Astrocyte of the hippocampus (primary cell): ENCODE results near the gene RBP3.

ENCODE experiments used
- DNase-seq: peaks from one replicate; pipeline ENCODE4 v3.0.0; 2011; ENCODE audit warnings: low read depth, low spot score

The RBP3 gene

GRCh38 chr10:47318706-47319105 lies 29.5 kb upstream of the RBP3 start:
- DNase-seq, result no peak

- DNase-seq, result no peak
Observed at GRCh38 chr10:47319784-47320183, 28.4 kb upstream of the RBP3 start.

GRCh38 chr10:47320812-47321211 lies 27.4 kb upstream of the RBP3 start:
- DNase-seq, result no peak

- no peak for DNase-seq
Observed at GRCh38 chr10:47321521-47322195, 26.5 kb upstream of the RBP3 start.

GRCh38 chr10:47322300-47323061 lies 25.7 kb upstream of the RBP3 start, which contains the start of gene GDF2:
GDF2 (plus strand) TSS chr10:47322454; CDS start chr10:47322669, 215 bp downstream.
- DNase-seq, result no peak

GRCh38 chr10:47323087-47323486 lies 25.1 kb upstream of the RBP3 start:
- DNase-seq, result no peak

GRCh38 chr10:47323636-47324296 lies 24.4 kb upstream of the RBP3 start:
- DNase-seq, result no peak

GRCh38 chr10:47325303-47326291 lies 22.6 kb upstream of the RBP3 start:
- DNase-seq, result no peak

GRCh38 chr10:47326306-47326926 lies 21.7 kb upstream of the RBP3 start:
- DNase-seq, result no peak

- no peak for DNase-seq
Observed at GRCh38 chr10:47326927-47327330, 21.2 kb upstream of the RBP3 start.

- DNase-seq, result no peak
Observed at GRCh38 chr10:47329855-47330254, 18.3 kb upstream of the RBP3 start.

- no peak for DNase-seq
Observed at GRCh38 chr10:47330366-47330765, 17.8 kb upstream of the RBP3 start.

- no peak for DNase-seq
Observed at GRCh38 chr10:47330804-47331203, 17.4 kb upstream of the RBP3 start.

- DNase-seq, result no peak
Observed at GRCh38 chr10:47331491-47331890, 16.7 kb upstream of the RBP3 start.

- DNase-seq, result no peak
Observed at GRCh38 chr10:47331954-47332353, 16.2 kb upstream of the RBP3 start.

GRCh38 chr10:47332371-47332770 lies 15.8 kb upstream of the RBP3 start:
- DNase-seq, result no peak

- DNase-seq, result no peak
Observed at GRCh38 chr10:47332946-47333345, 15.2 kb upstream of the RBP3 start.

- DNase-seq, result no peak
Observed at GRCh38 chr10:47333532-47333931, 14.6 kb upstream of the RBP3 start.

- no peak for DNase-seq
Observed at GRCh38 chr10:47334466-47335295, 13.5 kb upstream of the RBP3 start.

- DNase-seq, result no peak
Observed at GRCh38 chr10:47335906-47336305, 12.3 kb upstream of the RBP3 start.
